Cardiac ventricle fibroblast (primary cell): ENCODE data around the gene CD200. TPM values are rescaled to one million over a fixed set of nuclear protein-coding genes. Genes with fewer than 3 reads are reported as not detected.

Source experiments
- total RNA-seq: library from RNA; depleted of rRNA; stranded (reverse); fragments of >200 nt; gene quantifications from 2 replicates; pipeline ENCODE4 v1.2.3, GENCODE V29; 2015

Gene CD200, protein sequence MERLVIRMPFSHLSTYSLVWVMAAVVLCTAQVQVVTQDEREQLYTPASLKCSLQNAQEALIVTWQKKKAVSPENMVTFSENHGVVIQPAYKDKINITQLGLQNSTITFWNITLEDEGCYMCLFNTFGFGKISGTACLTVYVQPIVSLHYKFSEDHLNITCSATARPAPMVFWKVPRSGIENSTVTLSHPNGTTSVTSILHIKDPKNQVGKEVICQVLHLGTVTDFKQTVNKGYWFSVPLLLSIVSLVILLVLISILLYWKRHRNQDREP
- total RNA-seq, result 7.8 and 8.7 TPM in 2 replicates

DNA sequence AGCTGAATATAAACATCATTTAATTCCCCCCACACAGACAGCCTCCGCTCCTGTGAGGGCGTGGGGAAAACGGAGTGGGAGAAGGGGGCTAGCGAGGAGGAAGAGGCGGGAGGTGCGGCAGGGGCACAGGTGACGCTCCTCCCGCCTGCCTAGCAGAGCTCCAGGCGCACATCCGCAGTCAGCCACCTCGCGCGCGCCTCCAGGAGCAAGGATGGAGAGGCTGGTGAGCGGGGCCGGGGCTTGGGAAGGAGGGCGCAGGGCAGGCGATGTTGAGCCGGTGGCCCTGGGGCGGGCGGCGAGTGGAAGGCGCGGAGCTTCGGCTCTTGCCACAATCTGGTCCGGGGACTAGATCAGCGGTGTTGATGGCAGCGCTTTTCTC is at the start of gene CD200:
TSS of gene CD200 (plus strand) at position 155 of the 379 bp plus-strand sequence. CDS start at position 212, 57 bp downstream.

DNA sequence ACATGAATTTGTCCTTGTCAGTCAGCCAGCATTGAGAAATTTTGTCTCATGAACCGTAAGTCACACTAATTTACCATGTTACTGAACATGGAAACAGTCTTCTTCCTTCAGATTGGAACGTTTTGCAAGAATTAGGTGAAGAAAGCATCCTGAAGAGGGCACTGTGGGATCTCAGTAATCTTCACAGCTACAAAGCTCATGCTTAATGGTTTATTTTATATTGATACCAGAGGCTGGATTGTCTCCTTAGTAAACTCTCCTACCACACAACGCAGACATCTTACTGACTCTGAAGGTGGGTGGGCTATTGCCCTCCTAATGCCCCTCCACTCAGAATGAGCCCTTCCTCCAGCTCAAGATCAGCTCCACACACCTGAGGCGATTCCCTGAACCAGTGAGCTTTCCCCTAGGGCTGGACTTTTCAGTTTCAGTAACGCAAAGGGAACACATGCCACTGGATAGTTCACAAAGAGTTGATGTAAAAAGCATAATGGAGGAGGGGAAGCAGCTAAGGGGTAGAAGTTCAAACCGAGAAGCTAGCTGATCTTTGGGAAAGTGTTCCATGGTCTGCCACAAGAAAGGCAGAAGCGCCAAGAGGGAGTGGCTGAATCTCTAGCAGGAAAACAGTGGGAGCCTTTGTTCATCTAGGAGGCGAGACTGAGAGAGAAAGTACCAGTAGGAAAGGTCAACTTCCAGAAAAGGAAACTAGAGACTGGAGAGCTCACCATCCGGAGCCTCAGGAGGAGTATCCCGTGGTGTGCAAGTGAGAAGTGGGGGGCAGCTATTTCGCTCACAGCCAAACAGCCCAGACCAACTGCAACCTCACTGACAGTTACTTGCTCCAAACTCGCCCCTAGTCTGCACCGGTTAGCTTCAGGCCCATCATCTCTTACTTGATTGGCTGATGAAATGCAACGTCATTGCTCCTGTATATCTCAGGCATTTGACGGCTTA is 39.3 kb upstream of the CD200 start, which contains the start of gene SLC9C1:
TSS of gene SLC9C1 (minus strand) at position 849 of the 954 bp plus-strand sequence. CDS start 7,425 bp downstream, outside the sequence.

Other genes with a start within 250 kb of the CD200 start
- gene C3orf52, start 246.8 kb upstream of the CD200 start, total RNA-seq, result 0.34 and 0.37 TPM in 2 replicates
- not detected in 2 replicates for gene GCSAM, start 199.9 kb upstream of the CD200 start, total RNA-seq
- gene SLC9C1, start 38.9 kb upstream of the CD200 start, total RNA-seq, result 0.19 TPM in 1 of 2 replicates, not detected in the other
- not detected in 2 replicates for gene BTLA, start 166.3 kb downstream of the CD200 start, total RNA-seq
- 41.8 and 47.4 TPM in 2 replicates for gene ATG3, start 228.8 kb downstream of the CD200 start, total RNA-seq
- gene SLC35A5, start 228.9 kb downstream of the CD200 start, total RNA-seq, result 31.2 and 35.7 TPM in 2 replicates